GM10248 (cell line): ENCODE data around the gene ZFHX2.

Source experiments
- CTCF ChIA-PET: fragments of 300-600 bp; sonication (Branson Sonifier 250); formaldehyde crosslinking; extraction: SDS; loops from one replicate; lab custom pipeline; 2021; ENCODE audit warnings: antibody characterized with exemption; lab: Yijun Ruan, JAX
- POLR2A ChIA-PET: fragments of 350-650 bp; sonication (Branson Sonifier 250); formaldehyde crosslinking; extraction: SDS; loops from one replicate; lab custom pipeline; 2020; ENCODE audit warnings: antibody characterized with exemption; lab: Yijun Ruan, JAX
- DNase-seq: peaks from one replicate; pipeline ENCODE4 v3.0.0; 2012; ENCODE audit errors: extremely low spot score
- CTCF ChIP-seq: IDR thresholded peaks from 2 replicates; pipeline ENCODE4 v1.5.1; 2012; ENCODE audit warnings: mild to moderate bottlenecking, low read depth; ENCODE audit errors: extremely low read depth, missing control alignments, control extremely low read depth

ZFHX2 gene

GRCh38 chr14:23545740-23546365 lies 5.7 kb downstream of the ZFHX2 start:
- ChIA-PET CTCF (interaction anchor here (1.2 to 6.0 kb wide), 3 partner anchors 9 to 68 kb away, joined by 8 to 71 read pairs (median 9); no protein-coding TSS in a partner anchor), POLR2A (no interaction called here)
- no peak for TF ChIP-seq CTCF
- DNase-seq, result no peak

- DNase-seq, result no peak
- ChIA-PET CTCF (interaction anchor here (2.0 to 6.0 kb wide), 2 partner anchors 14 to 67 kb away, joined by 8 to 71 read pairs; no protein-coding TSS in a partner anchor), POLR2A (no interaction called here)
- no peak for TF ChIP-seq CTCF
Measured at GRCh38 chr14:23544511-23545447, 6.8 kb downstream of the ZFHX2 start.

DNA sequence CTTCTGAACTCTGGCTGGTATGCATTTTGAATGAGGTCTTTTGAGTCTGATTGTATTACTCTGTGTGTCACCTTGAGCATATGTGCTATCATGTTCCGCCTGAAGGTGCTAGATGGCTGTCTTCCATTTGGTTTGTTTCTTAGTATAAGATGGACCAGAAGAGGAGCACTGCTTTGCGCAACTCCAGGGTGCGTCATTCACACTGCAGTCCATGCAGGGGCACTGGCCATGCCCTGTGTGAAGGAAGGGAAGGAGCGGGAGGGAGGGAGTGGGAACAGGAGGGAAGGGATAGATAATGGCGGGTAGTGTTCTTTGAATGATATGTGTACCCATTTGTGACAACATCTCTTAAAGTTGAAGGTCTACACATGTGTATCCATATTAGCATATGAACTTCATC lies 8.2 kb downstream of the ZFHX2 start:
- CTCF ChIA-PET, result interaction anchor here (1.1 to 7.9 kb wide), 3 partner anchors 16 to 67 kb away, joined by 3 to 75 read pairs (median 59); no protein-coding TSS in a partner anchor
- TF ChIP-seq CTCF, result no peak
- POLR2A ChIA-PET, result no interaction called here

GRCh38 chr14:23542261-23542660 lies 9.3 kb downstream of the ZFHX2 start:
- no peak for TF ChIP-seq CTCF
- ChIA-PET CTCF (interaction anchor here (0.9 to 7.9 kb wide), 8 partner anchors 9 to 270 kb away, joined by 3 to 75 read pairs (median 4); partner anchors contain the start of gene THTPA), POLR2A (no interaction called here)
- no peak for DNase-seq

More for the DNA sequence above, 8.2 kb downstream of the ZFHX2 start:
- DNase-seq, result no peak

DNA sequence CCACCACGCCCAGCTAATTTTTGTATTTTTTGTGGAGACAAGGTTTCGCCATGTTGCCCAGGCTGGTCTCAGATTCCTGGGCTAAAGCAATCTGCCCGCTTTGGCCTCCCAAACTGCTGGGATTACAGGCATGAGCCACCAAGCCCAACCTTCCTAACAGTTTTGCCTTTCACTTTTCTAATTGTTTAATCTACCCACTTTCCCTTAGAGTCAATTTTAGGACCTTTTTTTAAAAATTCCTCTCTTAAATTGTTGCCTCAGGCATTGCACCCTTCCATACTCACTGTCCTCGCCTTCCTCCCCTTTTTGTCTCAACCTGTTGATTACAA lies 11.5 kb downstream of the ZFHX2 start:
- no peak for TF ChIP-seq CTCF
- no peak for DNase-seq
- ChIA-PET CTCF (interaction anchor here (0.6 to 7.9 kb wide), 13 partner anchors 10 to 64 kb away, joined by 3 to 75 read pairs (median 9); partner anchors contain the start of genes THTPA and ZFHX2), POLR2A (no interaction called here)
